Fibroblast of mammary gland (primary cell): ENCODE measurements around the gene NT5DC4.

ENCODE experiments used
- DNase-seq: peaks from one replicate; pipeline ENCODE4 v3.0.0-alpha.2; 2010; ENCODE audit warnings: low read depth
- H3K4me3 ChIP-seq: 2 replicates; pipeline ENCODE4 v1.5.1; 2011; ENCODE audit warnings: low read depth, mild to moderate bottlenecking, low read length, moderate library complexity; ENCODE audit not compliant: control insufficient read depth
- TF ChIP-seq, protein P1 (sequence below): conservative IDR thresholded peaks from 2 replicates; pipeline ENCODE4 v1.5.1; 2011; ENCODE audit warnings: low read depth, low read length, inconsistent platforms; ENCODE audit not compliant: control insufficient read depth, insufficient read depth

NT5DC4 gene

DNA sequence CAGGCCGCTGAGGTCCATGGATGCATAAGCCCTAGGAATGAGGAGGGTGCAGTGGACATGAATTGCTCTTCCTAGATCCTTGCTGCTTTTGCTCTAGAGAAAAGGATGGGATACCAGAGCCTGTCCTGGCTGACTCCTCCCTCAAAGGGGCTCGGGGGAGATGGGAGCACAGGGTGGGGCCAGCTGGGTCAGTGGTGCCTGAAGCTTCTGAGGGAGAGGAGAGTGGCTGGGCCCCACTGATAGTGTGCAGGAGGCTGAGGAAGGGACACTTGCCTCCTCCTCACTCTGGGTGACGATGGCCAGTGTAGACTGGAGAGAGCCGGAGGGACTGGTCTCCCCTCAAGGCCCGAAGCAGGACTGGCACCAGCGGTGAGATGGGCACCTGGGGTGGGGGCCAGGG lies at the start of gene NT5DC4:
NT5DC4 (plus strand) TSS at position 236 of the 400 bp plus-strand sequence; CDS start at position 296, 60 bp downstream.
- DNase-seq: no peak
- H3K4me3 ChIP-seq: no peak within 1 kb of the TSS
- TF ChIP-seq, protein P1, sequence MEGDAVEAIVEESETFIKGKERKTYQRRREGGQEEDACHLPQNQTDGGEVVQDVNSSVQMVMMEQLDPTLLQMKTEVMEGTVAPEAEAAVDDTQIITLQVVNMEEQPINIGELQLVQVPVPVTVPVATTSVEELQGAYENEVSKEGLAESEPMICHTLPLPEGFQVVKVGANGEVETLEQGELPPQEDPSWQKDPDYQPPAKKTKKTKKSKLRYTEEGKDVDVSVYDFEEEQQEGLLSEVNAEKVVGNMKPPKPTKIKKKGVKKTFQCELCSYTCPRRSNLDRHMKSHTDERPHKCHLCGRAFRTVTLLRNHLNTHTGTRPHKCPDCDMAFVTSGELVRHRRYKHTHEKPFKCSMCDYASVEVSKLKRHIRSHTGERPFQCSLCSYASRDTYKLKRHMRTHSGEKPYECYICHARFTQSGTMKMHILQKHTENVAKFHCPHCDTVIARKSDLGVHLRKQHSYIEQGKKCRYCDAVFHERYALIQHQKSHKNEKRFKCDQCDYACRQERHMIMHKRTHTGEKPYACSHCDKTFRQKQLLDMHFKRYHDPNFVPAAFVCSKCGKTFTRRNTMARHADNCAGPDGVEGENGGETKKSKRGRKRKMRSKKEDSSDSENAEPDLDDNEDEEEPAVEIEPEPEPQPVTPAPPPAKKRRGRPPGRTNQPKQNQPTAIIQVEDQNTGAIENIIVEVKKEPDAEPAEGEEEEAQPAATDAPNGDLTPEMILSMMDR: no peak

DNA sequence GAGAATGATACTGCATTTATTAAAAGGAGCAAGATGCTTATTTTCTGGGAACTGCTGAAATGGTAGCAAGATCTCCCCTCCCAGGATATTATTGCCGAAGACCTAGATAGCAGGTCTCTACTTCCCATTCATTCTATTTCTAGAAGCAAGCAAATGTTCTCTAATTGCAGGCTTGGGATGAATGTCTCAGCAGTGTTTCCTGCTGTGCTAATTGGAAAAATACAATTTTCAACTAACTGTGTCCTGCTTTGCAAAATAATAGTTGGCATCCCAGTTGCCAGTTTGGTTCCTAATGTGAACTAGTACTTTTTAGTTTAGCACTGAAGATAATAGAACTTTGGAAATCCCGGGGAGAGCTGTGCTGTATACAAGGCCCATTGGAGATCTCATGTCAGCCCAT lies 49.0 kb upstream of the NT5DC4 start:
- DNase-seq: no peak
- no peak overlapping the region for H3K4me3 ChIP-seq
- TF ChIP-seq, protein P1: no peak

DNA sequence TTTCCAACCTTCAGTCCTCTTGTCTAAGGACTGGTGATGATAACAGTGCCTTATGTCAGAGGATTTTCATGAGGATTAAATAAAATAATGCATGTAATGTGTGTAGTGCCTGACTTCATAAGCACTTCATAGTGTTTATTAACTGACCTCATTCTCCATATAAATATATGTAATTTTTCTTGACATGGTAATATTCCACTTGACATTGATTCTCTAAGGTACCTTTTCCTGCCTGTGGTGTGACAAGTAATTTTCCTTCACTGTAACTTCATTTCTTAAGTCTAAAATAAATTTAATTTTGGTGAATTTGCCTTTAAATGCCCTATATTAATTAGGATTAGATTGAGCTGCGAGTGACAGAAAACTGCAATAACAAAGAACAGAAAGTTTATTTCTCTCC lies 47.8 kb upstream of the NT5DC4 start:
- TF ChIP-seq, protein P1: no peak
- no peak for DNase-seq
- no peak overlapping the region for H3K4me3 ChIP-seq

DNA sequence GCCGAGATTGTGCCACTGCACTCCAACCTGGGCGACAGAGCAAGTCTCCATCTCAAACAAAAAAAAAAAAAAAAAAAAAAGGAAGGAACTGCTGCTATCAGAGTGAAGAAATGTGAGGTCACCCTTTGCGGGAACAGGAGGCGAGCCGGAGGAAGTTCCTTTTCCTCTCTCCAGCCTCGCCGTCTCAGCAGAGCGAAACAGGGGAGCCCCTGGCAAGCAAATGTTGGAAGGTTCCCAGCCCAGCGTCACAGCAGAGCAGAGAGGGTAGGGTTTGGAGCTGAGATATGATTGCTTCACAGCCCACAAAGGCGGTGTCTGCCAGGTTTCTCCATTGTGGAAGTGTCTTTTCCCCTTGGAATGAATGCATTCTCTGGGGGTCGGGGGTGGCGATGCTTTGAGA lies 46.6 kb upstream of the NT5DC4 start:
- TF ChIP-seq, protein P1: no peak
- DNase-seq: peak; percentile 47
- H3K4me3 ChIP-seq: no peak overlapping the region

DNA sequence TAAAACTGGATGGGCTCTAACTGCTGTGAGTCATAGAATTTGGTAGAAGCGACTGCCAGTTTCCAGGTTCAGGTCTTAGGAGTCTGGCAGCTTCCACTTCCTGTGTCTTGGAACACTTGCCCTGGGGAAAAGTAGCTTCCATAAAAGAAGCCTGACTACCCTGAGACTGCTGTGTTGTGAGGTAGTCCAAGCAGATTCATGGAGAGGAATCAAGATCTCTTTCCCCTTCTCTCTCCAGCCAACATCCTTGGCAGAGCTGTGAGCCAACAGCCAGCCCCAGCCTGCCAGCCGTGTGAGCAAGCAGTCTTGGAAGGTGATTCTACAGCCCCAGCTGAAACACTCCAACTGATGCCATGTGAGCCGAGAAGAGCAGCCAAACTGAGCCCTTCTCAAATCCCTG lies 41.3 kb upstream of the NT5DC4 start:
- TF ChIP-seq, protein P1: no peak
- no peak overlapping the region for H3K4me3 ChIP-seq
- no peak for DNase-seq

DNA sequence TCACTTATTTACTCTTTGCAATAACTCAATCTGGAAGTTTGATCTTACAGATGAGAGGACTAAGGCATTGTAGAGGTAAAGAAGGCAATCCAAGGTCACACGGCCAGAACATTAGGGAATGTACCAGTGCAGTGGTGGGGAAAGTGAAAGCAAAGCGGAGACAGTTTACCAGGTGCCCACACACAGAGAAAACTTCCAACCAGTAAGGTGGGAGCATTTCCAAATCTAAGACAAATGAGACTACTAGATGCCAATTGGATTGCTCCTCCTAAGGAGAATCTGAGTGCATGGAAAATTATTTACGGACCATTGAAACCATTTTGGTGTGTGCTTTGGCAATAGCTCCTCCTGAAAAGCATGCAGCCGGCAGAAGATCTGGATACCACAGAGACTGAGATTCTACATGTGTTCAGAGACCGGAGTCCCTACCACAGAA lies 40.1 kb upstream of the NT5DC4 start:
- H3K4me3 ChIP-seq: no peak overlapping the region
- DNase-seq: no peak

DNA sequence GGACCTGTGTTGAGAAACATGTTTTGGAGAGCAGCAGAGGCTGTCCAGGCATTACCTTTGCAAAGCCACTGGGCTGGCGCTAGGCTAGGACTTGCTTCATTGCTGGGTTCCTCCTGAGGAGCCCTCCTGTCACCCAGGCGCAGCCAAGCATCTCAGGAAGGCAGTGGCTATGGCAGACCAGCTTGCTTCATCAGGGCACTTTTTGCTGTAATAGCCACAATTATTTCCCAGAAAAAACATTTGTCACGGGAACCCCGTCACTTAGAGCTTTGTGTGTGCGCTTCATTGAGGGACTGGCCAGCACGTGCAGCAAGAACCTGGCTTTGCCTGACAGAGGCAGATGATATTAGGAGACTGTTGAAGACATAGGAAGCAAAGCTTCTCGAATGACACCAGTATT lies 38.7 kb upstream of the NT5DC4 start:
- TF ChIP-seq, protein P1: no peak
- H3K4me3 ChIP-seq: no peak overlapping the region
- no peak for DNase-seq

More for the DNA sequence above, 40.1 kb upstream of the NT5DC4 start:
- TF ChIP-seq, protein P1: no peak
